Colonic mucosa (tissue), 4 donors: ENCODE measurements around the gene SEMA4C. TPM values are rescaled to one million over a fixed set of nuclear protein-coding genes. Genes with fewer than 3 reads are reported as not detected.

Experiments
- DNase-seq: peaks from one replicate; pipeline ENCODE4 v3.0.0-alpha.2; 2020
- H3K27ac ChIP-seq: fragments of 200-600 bp; one replicate; pipeline ENCODE4 v1.8.0; 2021
- H3K27me3 ChIP-seq: fragments of 200-600 bp; one replicate; pipeline ENCODE4 v1.8.0; 2021
- H3K36me3 ChIP-seq: fragments of 200-600 bp; one replicate; pipeline ENCODE4 v1.8.0; 2021
- H3K4me1 ChIP-seq: fragments of 200-600 bp; one replicate; pipeline ENCODE4 v1.8.0; 2021; ENCODE audit warnings: mild to moderate bottlenecking
- H3K4me3 ChIP-seq: fragments of 200-600 bp; one replicate; pipeline ENCODE4 v1.8.0; 2021
- H3K9ac ChIP-seq, 2 donors: one replicate each; pipeline ENCODE4 v1.7.0; 2013; ENCODE audit warnings: control low read depth in 2 of 2, low read depth in 2 of 2, low read length in 2 of 2
- H3K9me3 ChIP-seq: fragments of 200-600 bp; one replicate; pipeline ENCODE4 v1.8.0; 2021
- CTCF ChIP-seq: fragments of 200-600 bp; IDR thresholded peaks from one replicate; pipeline ENCODE4 v1.8.0; 2022; ENCODE audit warnings: antibody characterized with exemption, mild to moderate bottlenecking
- intact Hi-C: fragments of 100-400 bp; cut with DNase I; formaldehyde crosslinking; loops from one replicate; pipeline ENCODE4 v1.14.1; 2022
- total RNA-seq, 2 donors: library from RNA; stranded (reverse); fragmentation: NEBNext Ultra II Directional in 1 of 2; extraction: Animal tissue kit (Norgen Biotek cat#: 25700) in 1 of 2; gene quantifications; one replicate each; pipeline ENCODE4 v1.2.1, GENCODE V29; 2021
- donor health status: healthy.
- donor health status: DM: no; HTN: no; CAD: no.
- donor health status: DM: no; HTN: no; CAD: no.

Gene SEMA4C
- total RNA-seq, 2 donors from 2014 or later: 13.0 to 17.2 TPM

GRCh38 chr2:96810783-96811192 is 59.1 kb downstream of the SEMA4C start:
- intact Hi-C loops: no loop called here
- no peak for TF ChIP-seq CTCF
- H3K27ac ChIP-seq: no peak overlapping the region
- no peaks in the 10 kb centered on the region for H3K4me1 ChIP-seq
- DNase-seq: no peak
- H3K27me3 ChIP-seq: no peaks in the 10 kb centered on the region
- no peaks in the 10 kb centered on the region for H3K9me3 ChIP-seq
- peaks cover 4% of the 10 kb centered on the region for H3K36me3 ChIP-seq
- no peak overlapping the region for H3K4me3 ChIP-seq
- H3K9ac ChIP-seq: no peak overlapping the region

GRCh38 chr2:96809951-96810782 is 59.7 kb downstream of the SEMA4C start:
- Histone ChIP-seq H3K27me3 (no peaks in the 10 kb centered on the region), H3K4me3 (no peak overlapping the region), H3K9ac (no peak overlapping the region), H3K4me1 (no peaks in the 10 kb centered on the region), H3K9me3 (no peaks in the 10 kb centered on the region), H3K36me3 (peaks cover 4% of the 10 kb centered on the region), H3K27ac (no peak overlapping the region)
- intact Hi-C loops: loop anchor here (10.0 kb wide), 1 partner anchor 195 kb away; no protein-coding TSS in a partner anchor
- no peak for TF ChIP-seq CTCF
- DNase-seq: no peak

Other genes with a start within 250 kb of the SEMA4C start
- 10 to 100 TPM; 33.6 to 36.5 TPM for gene KANSL3, start 231.8 kb downstream of the SEMA4C start, total RNA-seq
- gene FER1L5, start 227.3 kb downstream of the SEMA4C start, total RNA-seq: not detected
- gene LMAN2L, start 130.0 kb downstream of the SEMA4C start, total RNA-seq: 10 to 100 TPM; 13.5 to 24.7 TPM
- gene CNNM4, start 109.2 kb downstream of the SEMA4C start, total RNA-seq: 100 to 1,000 TPM in 1 of 2 donors, 10 to 100 TPM in 1; 80.4 to 190 TPM
- 10 to 100 TPM; 24.4 to 33.0 TPM for gene CNNM3, start 53.8 kb downstream of the SEMA4C start, total RNA-seq
- 1 to 10 TPM; 1.4 to 4.1 TPM for gene ANKRD23, start 26.1 kb downstream of the SEMA4C start, total RNA-seq
- 10 to 100 TPM; 12.4 to 18.7 TPM for gene ANKRD39, start 12.1 kb downstream of the SEMA4C start, total RNA-seq
- gene FAM178B, start 116.5 kb upstream of the SEMA4C start, total RNA-seq: under 1 TPM in 1 of 2 donors, not detected in 1; 0.84 TPM
- 1 to 10 TPM; 5.0 to 6.2 TPM for gene FAHD2B, start 224.8 kb upstream of the SEMA4C start, total RNA-seq
- gene ANKRD36, start 243.1 kb upstream of the SEMA4C start, total RNA-seq: 10 to 100 TPM; 16.6 to 22.1 TPM